ENCODE data around the gene PHLDB1. TPM values are rescaled to one million over a fixed set of nuclear protein-coding genes. Genes with fewer than 3 reads are reported as not detected.
"Not testable (repeated sequence)": the region's sequence is repeated elsewhere in the genome, so short reads cannot be mapped to it uniquely, and the experiment has no call there.

PHLDB1 gene
- total RNA-seq, 1 donor from 2014 or later = 135 TPM

GRCh38 chr11:118605116-118605867, 2.1 kb upstream of the PHLDB1 start:
- peak; percentile 85 for DNase-seq (ENCODE audit: low read depth)

GRCh38 chr11:118606157-118606843, 1.1 kb upstream of the PHLDB1 start:
- no peak for DNase-seq (ENCODE audit: low read depth)

GRCh38 chr11:118606844-118607228, 579 bp upstream of the PHLDB1 start:
- DNase-seq (ENCODE audit: low read depth) = no peak

GRCh38 chr11:118608360-118609227, 1.2 kb downstream of the PHLDB1 start:
- peak; percentile 80 for DNase-seq (ENCODE audit: low read depth)

- DNase-seq (ENCODE audit: low read depth) = no peak
These were observed 2.2 kb downstream of the PHLDB1 start for GRCh38 chr11:118609380-118610224.

GRCh38 chr11:118610225-118610772, 2.9 kb downstream of the PHLDB1 start:
- DNase-seq (ENCODE audit: low read depth) = no peak

GRCh38 chr11:118610773-118611432, 3.5 kb downstream of the PHLDB1 start:
- no peak for DNase-seq (ENCODE audit: low read depth)

DNA sequence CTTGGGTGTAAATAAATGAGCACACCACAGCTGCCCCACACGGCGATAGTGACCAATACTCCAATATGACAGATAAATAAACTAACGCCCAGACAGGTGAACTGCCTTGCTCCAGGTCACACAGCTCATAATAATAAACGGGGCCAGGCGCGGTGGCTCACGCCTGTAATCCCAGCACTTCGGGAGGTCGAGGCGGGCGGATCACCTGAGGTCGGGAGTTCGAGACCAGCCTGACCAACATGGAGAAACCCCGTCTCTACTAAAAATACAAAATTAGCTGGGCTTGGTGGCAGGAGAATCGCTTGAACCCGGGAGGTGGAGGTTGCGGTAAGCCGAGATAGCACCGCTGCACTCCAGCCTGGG, 4.0 kb downstream of the PHLDB1 start:
- not testable (repeated sequence) for DNase-seq (ENCODE audit: low read depth)

DNA sequence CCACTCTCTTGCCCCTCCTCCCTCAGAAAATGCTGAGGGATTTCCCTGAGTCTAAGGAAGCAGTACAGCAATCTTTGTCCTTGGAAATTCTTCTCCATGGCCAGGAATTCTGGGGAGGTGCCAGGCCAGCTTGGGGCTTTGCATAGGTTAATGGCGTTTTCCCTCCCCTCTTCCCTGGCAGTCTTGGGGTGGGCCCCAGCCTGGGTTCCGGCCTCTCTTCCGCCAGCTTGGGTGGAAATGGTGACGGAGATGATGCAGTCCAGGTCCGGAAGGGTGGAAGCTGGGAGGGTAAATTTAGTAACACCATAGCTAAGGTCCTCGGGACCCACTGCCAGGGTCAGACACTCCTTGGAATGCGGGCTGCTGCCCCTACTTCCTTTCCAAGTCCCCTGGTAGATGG, 5.0 kb downstream of the PHLDB1 start:
- no peak for DNase-seq (ENCODE audit: low read depth)

DNA sequence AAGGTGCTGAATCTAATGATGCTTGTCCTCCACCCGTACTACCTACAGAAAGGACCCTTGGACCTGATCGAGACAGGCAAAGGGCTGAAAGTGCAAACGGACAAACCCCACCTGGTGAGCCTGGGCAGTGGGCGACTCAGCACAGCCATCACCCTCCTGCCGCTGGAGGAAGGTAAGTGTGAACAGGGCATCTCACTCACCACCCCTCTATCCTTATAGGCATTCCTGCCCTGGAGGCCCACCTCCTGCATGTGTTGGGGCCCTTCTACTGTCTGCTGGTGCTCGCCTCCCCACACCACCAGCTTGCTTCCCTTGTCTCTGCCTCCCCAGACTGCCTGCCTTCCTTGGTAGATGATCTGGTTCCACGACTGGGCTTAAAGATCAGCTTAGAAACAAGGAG, 7.1 kb downstream of the PHLDB1 start:
- DNase-seq (ENCODE audit: low read depth) = no peak

DNA sequence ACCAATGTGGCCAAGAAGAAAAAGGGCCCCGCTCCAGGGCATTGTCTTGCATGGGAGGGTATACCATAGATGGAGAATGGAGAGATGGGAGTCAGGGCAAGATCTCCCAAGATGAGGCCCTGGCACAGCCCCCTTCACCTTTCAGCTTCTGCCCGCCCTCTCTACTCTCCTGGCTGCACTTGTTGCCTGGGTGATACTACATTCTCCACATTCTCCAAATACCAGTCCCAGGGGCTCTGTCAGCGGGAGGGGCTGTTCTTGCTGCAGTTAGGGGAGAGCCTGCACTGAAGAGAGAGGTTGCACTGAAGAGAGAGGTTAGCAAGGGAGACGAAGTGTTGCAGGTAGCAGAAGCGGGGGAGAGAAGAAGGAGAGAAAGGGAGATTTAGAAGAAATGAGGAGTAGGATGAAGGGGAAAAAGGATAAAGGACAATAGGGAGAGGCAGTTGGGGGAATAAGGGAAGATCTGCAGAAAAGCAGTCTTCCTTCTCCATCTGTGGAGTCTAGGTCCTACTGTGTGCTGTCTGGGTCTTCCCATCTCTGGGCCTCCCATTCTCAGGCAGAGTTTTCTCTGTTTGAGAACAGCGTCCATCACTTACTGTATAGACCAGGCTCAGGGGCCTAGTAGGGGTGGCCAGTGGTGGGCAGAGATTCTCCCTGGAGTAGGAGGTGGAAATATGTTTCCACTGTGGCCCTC, 8.0 kb downstream of the PHLDB1 start:
- DNase-seq (ENCODE audit: low read depth) = no peak

DNA sequence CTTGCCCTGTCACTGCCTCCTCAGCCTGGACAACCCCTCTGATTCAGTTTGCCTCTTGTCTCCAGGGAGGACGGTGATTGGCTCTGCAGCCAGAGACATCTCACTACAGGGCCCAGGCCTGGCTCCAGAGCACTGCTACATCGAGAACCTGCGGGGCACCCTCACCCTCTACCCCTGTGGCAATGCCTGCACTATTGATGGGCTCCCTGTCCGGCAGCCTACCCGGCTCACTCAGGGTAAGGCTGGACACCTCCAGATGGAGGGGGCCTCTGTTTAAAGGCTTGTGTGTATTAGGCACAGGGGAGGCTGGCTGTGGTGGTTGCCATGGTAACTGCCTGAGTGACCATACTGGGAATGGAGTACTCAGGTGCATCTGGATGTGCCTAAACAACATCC, 8.6 kb downstream of the PHLDB1 start:
- DNase-seq (ENCODE audit: low read depth) = no peak

DNA sequence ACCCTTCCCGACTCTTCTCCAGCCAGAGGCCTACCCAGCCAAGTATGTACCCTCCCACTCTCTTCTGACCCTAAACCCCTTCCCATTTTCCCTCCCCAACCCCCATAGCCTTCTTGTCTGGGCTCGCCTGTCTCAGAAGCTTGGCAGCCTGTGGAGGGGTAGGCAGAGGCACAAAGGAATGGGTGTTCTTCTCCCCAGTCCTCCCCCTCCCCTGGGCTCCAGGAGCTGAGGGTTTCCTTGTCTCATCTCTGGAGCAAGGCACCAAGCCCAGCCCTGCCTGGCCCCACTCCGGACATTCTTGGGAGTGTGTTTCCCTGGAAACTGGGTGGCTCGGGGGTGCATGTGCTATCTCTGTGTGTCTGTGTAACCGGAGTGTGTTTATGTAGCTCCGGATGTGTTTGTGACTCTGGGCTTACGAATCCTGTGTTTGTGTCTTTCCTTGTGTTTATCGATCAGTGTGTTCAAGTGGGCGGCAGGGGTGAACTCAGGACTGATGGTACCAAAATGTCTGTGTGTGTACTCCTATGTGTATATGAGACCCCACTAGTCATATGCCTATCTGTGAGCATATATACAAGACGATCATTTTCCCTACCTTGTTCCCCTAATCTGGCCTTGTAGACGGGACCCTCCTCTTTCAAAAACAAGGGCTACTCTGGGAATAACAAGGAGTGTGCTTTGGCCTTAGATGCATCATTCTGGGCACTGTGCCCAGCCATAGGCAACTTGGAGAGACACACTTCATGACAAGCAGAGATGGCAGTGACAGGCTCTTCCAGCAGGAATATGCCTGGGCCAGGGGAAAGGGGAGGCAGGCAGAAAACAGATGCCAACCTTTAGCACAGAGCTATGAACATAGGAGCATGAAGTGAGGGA, 10.9 kb downstream of the PHLDB1 start:
- peak; percentile 63 for DNase-seq (ENCODE audit: low read depth)

GRCh38 chr11:118618991-118619375, 11.6 kb downstream of the PHLDB1 start:
- peak; percentile 96 for DNase-seq (ENCODE audit: low read depth)

- DNase-seq (ENCODE audit: low read depth) = peak; percentile 92
These were observed 12.2 kb downstream of the PHLDB1 start for GRCh38 chr11:118619444-118620197.

- DNase-seq (ENCODE audit: low read depth) = no peak
These were observed 13.2 kb downstream of the PHLDB1 start for GRCh38 chr11:118620529-118621070.

DNA sequence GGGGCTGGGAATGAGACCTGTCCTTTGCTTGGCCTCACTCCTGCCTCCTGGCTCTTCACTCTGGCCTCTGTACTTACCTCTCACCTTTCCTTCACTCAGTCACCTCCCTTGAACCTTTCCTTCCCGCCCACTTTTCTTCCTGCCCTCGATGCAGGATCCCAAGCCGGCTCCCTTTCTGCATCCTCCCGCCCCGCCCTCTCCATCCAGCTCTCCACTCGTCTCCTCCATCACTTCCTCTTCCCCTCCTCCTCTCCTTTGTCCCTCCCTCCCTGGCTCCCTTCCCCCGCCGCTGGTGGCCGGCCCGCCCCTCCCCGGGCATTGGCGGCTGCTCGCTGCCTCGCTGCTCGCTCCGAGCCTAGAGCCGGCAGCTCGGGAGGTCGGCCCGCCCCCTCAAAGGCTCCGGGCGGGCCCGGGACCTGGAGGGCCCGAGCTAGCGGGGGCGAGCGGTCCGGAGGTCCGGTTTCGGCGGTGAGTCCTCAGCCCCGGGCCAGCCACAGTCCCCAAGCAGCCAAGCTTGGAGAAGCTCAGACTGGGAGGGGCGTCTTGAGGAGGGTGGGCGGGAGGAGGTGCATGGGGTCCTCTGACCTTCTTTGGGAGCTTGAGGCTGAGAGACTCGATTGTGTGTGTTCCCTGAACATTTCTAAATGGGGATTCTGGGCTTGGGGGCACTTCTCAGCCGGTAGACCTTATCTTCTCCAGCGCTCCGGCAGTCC, 13.8 kb downstream of the PHLDB1 start:
- peak; percentile 93 for DNase-seq (ENCODE audit: low read depth)
